Mesenchymal stem cell (in vitro differentiated cells and primary cell): ENCODE results near the gene DEGS1.

Experiments used
- DNase-seq: peaks from one replicate; pipeline ENCODE4 v3.0.0-alpha.2; 2013
- H2AFZ ChIP-seq: one replicate; pipeline ENCODE4 v1.6.1; 2013; ENCODE audit warnings: low read depth, mild to moderate bottlenecking, control low read depth, inconsistent platforms, low read length, moderate library complexity
- H2AK5ac ChIP-seq: 2 replicates; pipeline ENCODE4 v1.6.1; 2013; ENCODE audit warnings: low read length, moderate library complexity, mild to moderate bottlenecking, inconsistent platforms; ENCODE audit not compliant: severe bottlenecking
- H2BK120ac ChIP-seq: one replicate; pipeline ENCODE4 v1.6.1; 2013; ENCODE audit warnings: low read depth, mild to moderate bottlenecking, inconsistent platforms, low read length, moderate library complexity
- H2BK12ac ChIP-seq, 2 experiments: one replicate each; pipeline ENCODE4 v1.6.1; 2013; ENCODE audit warnings: inconsistent platforms in 2 of 2, low read length in 2 of 2, mild to moderate bottlenecking in 2 of 2, moderate library complexity in 2 of 2, control low read depth in 1 of 2
- H2BK15ac ChIP-seq: one replicate; pipeline ENCODE4 v1.6.1; 2013; ENCODE audit warnings: mild to moderate bottlenecking, low read depth, inconsistent platforms; ENCODE audit not compliant: poor library complexity, severe bottlenecking
- H2BK5ac ChIP-seq: 2 replicates; pipeline ENCODE4 v1.6.1; 2013; ENCODE audit warnings: low read depth, mild to moderate bottlenecking, low read length, control low read depth, inconsistent platforms; ENCODE audit not compliant: poor library complexity, severe bottlenecking
- H3K14ac ChIP-seq, 2 experiments: one replicate each; pipeline ENCODE4 v1.6.1; 2013; ENCODE audit warnings: inconsistent platforms in 2 of 2, low read length in 2 of 2, control low read depth in 1 of 2, mild to moderate bottlenecking in 1 of 2, moderate library complexity in 1 of 2
- H3K18ac ChIP-seq, 2 experiments: one replicate each; pipeline ENCODE4 v1.6.1; 2013; ENCODE audit warnings: inconsistent platforms in 2 of 2, low read length in 2 of 2, control low read depth in 1 of 2, low read depth in 1 of 2, mild to moderate bottlenecking in 1 of 2
- H3K23ac ChIP-seq, 2 experiments: one replicate each; pipeline ENCODE4 v1.6.1; 2013; ENCODE audit warnings: inconsistent platforms in 2 of 2, low read length in 2 of 2, mild to moderate bottlenecking in 2 of 2, moderate library complexity in 2 of 2, control low read depth in 1 of 2
- H3K27ac ChIP-seq: 2 replicates; pipeline ENCODE4 v1.5.1; 2013; ENCODE audit warnings: mild to moderate bottlenecking, moderate library complexity, low read length, control low read depth, inconsistent platforms; ENCODE audit not compliant: poor library complexity, severe bottlenecking
- H3K27me3 ChIP-seq, 2 experiments: 2 replicates each; pipeline versions ENCODE4 v1.6.1 to v1.7.0; 2013; ENCODE audit warnings: low read length in 2 of 2, mild to moderate bottlenecking in 2 of 2, moderate library complexity in 2 of 2, control low read depth in 1 of 2, inconsistent platforms in 1 of 2; ENCODE audit not compliant: control insufficient read depth in 1 of 2, insufficient read depth in 1 of 2
- H3K36me3 ChIP-seq, 2 experiments: 2 replicates each; pipeline versions ENCODE4 v1.6.1 to v1.7.0; 2013; ENCODE audit warnings: low read length in 2 of 2, control low read depth in 1 of 2, inconsistent platforms in 1 of 2, low read depth in 1 of 2, mild to moderate bottlenecking in 1 of 2; ENCODE audit not compliant: insufficient read depth in 2 of 2, control insufficient read depth in 1 of 2
- H3K4ac ChIP-seq, 2 experiments: one replicate each; pipeline ENCODE4 v1.6.1; 2013; ENCODE audit warnings: inconsistent platforms in 2 of 2, low read length in 2 of 2, mild to moderate bottlenecking in 2 of 2, moderate library complexity in 2 of 2, control low read depth in 1 of 2, low read depth in 1 of 2
- H3K4me1 ChIP-seq: 2 replicates; pipeline ENCODE4 v1.6.1; 2013; ENCODE audit warnings: low read depth, low read length, control low read depth; ENCODE audit not compliant: control insufficient read depth, insufficient read depth
- H3K4me2 ChIP-seq: 2 replicates; pipeline ENCODE4 v1.6.1; 2013; ENCODE audit warnings: low read length, mild to moderate bottlenecking, inconsistent platforms; ENCODE audit not compliant: poor library complexity, severe bottlenecking
- H3K4me3 ChIP-seq, 2 experiments: 2 replicates each; pipeline versions ENCODE4 v1.5.1 to v1.7.0; 2013; ENCODE audit warnings: low read length in 2 of 2, mild to moderate bottlenecking in 2 of 2, control low read depth in 1 of 2, low read depth in 1 of 2; ENCODE audit not compliant: insufficient read depth in 1 of 2
- H3K79me1 ChIP-seq: replicated peaks from 2 replicates; pipeline ENCODE4 v1.6.1; 2013; ENCODE audit warnings: mild to moderate bottlenecking, control low read depth, low read length, inconsistent platforms; ENCODE audit not compliant: poor library complexity, severe bottlenecking
- H3K9ac ChIP-seq: 2 replicates; pipeline ENCODE4 v1.7.0; 2013; ENCODE audit warnings: mild to moderate bottlenecking, low read length, moderate library complexity
- H3K9me3 ChIP-seq: 2 replicates; pipeline ENCODE4 v1.7.0; 2013; ENCODE audit warnings: mild to moderate bottlenecking, low read length; ENCODE audit not compliant: control insufficient read depth
- H4K8ac ChIP-seq: one replicate; pipeline ENCODE4 v1.6.1; 2013; ENCODE audit warnings: inconsistent platforms, mild to moderate bottlenecking, low read length, moderate library complexity
- H4K91ac ChIP-seq: one replicate; pipeline ENCODE4 v1.6.1; 2013; ENCODE audit warnings: mild to moderate bottlenecking, low read length, inconsistent platforms
- WGBS: methylation state at CpG from one replicate; pipeline ENCODE4 v1.1.7; 2013; ENCODE audit warnings: mixed read lengths; 5-methylcytosine and 5-hydroxymethylcytosine counted together

Gene DEGS1

DNA sequence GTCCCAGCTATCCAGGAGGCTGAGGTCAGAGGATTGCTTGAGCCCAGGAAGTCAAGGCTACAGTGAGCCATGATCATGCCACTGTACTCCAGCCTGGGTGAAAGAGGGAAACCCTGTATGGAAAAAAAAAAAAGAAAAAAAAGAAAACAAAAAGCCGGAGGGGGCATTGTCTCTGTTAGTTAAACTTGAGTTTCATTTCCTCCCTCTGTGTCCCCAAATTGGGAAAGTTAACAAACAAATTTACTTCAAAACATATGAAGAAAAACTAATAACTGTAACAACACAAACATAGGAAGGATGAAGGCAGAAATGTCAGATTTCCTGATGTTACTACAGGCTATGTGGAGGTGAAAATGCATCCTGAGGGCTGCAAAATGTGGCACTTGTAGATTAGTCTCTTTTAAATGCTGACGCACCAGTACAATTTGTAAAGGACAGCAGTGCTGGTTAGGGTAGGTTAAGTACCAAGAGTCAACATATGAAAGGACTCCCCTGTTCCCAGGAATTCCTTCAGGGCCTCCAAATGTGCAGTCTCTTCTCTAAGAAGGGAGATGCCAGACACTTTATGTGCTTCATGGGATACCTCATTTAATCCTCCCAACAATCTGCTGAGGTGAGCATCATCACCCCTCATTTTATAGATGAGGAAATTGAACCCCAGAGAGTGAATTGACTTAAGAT lies 52.9 kb downstream of the DEGS1 start:
- H3K36me3 ChIP-seq: peaks cover 28 to 58% of the 10 kb centered on the region in 2 experiments
- no peak overlapping the region for H2BK12ac ChIP-seq
- H3K4me2 ChIP-seq: no peak overlapping the region
- no peak for DNase-seq
- H2AK5ac ChIP-seq: no peak overlapping the region
- H4K8ac ChIP-seq: no peak overlapping the region
- H2BK5ac ChIP-seq: no peak overlapping the region
- H4K91ac ChIP-seq: no peak overlapping the region
- H2BK120ac ChIP-seq: no peak overlapping the region
- no peak overlapping the region for H3K4me3 ChIP-seq
- H2AFZ ChIP-seq: no peak overlapping the region
- no peak overlapping the region for H2BK15ac ChIP-seq
- WGBS: 85% methylated on average over 1 of the region's 2 CpGs
- no peak overlapping the region for H3K4ac ChIP-seq
- H3K14ac ChIP-seq: no peak overlapping the region
- H3K27ac ChIP-seq: no peak overlapping the region
- no peaks in the 10 kb centered on the region for H3K27me3 ChIP-seq
- H3K23ac ChIP-seq: no peak overlapping the region
- no peak overlapping the region for H3K9ac ChIP-seq
- no peak overlapping the region for H3K18ac ChIP-seq
- H3K4me1 ChIP-seq: no peaks in the 10 kb centered on the region
- no peaks in the 10 kb centered on the region for H3K9me3 ChIP-seq
- peaks cover 5% of the 10 kb centered on the region for H3K79me1 ChIP-seq

GRCh38 chr1:224237119-224237881 lies 54.3 kb downstream of the DEGS1 start:
- H2BK120ac ChIP-seq: no peak overlapping the region

DNA sequence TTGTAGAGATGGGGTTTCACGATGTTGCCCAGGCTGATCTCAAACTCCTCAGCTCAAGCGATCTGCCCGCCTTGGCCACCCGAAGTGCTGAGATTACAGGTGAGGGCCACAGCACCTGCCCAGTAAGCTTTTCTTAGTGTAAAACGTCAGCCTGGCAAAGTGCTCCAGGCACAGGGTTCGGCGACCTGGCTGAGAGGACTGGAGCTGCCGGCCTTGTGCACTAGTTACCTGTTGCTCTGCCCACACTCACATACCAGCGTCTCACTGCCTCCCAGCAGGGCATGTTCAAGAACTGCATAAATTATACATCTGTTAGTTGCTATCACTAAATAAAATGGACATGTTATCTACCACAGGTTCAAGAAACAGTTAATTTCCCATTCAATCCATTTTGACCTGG lies 55.2 kb downstream of the DEGS1 start:
- Histone ChIP-seq H3K14ac (no peak overlapping the region), H2AFZ (no peak overlapping the region), H3K4me1 (no peaks in the 10 kb centered on the region), H3K4me3 (no peak overlapping the region), H2AK5ac (no peak overlapping the region), H3K27me3 (no peaks in the 10 kb centered on the region), H2BK12ac (no peak overlapping the region), H2BK15ac (no peak overlapping the region), H3K27ac (no peak overlapping the region), H3K79me1 (peaks cover 5% of the 10 kb centered on the region), H3K9me3 (no peaks in the 10 kb centered on the region), H2BK5ac (no peak overlapping the region), H4K91ac (no peak overlapping the region), H3K9ac (no peak overlapping the region), H3K4me2 (no peak overlapping the region), H4K8ac (no peak overlapping the region), H3K36me3 (peaks cover 25 to 47% of the 10 kb centered on the region in 2 experiments), H2BK120ac (no peak overlapping the region), H3K18ac (no peak overlapping the region), H3K4ac (no peak overlapping the region), H3K23ac (no peak overlapping the region)
- 92% methylated on average over 8 of the region's 9 CpGs for WGBS
- no peak for DNase-seq

More at GRCh38 chr1:224237119-224237881, 54.3 kb downstream of the DEGS1 start:
- H3K4ac ChIP-seq: no peak overlapping the region
- no peak for DNase-seq
- no peaks in the 10 kb centered on the region for H3K9me3 ChIP-seq
- no peaks in the 10 kb centered on the region for H3K4me1 ChIP-seq
- H2BK12ac ChIP-seq: no peak overlapping the region
- 96% methylated on average over 8 of the region's 11 CpGs for WGBS
- no peak overlapping the region for H3K27ac ChIP-seq
- no peak overlapping the region for H3K9ac ChIP-seq
- H2BK15ac ChIP-seq: no peak overlapping the region
- no peak overlapping the region for H2AK5ac ChIP-seq
- no peak overlapping the region for H3K18ac ChIP-seq
- no peak overlapping the region for H4K91ac ChIP-seq
- H2AFZ ChIP-seq: no peak overlapping the region
- H4K8ac ChIP-seq: no peak overlapping the region
- H3K36me3 ChIP-seq: peaks cover 25 to 55% of the 10 kb centered on the region in 2 experiments
- H3K14ac ChIP-seq: no peak overlapping the region
- H3K79me1 ChIP-seq: peaks cover 5% of the 10 kb centered on the region
- no peak overlapping the region for H3K23ac ChIP-seq
- no peak overlapping the region for H2BK5ac ChIP-seq
- H3K27me3 ChIP-seq: no peaks in the 10 kb centered on the region
- H3K4me2 ChIP-seq: no peak overlapping the region
- no peak overlapping the region for H3K4me3 ChIP-seq

DNA sequence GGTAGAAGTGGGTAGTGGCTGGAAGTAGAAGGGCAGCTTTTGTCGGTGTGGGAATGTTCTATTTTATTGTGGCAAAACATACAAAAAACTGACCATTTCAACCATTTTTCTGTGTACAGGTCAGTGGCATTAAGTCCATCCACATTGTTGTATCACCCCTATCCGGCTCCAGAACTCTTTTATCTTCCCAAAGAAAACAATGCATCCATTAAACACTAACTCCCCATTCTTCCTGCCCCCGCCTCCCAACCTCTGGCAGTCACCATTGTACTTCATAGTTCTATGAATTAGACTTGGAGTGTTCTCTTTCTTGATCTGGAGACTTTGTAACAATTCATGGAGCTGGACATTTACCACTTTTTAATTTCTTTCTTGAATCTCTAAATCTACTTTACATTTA lies 55.7 kb downstream of the DEGS1 start:
- no peak overlapping the region for H3K4me3 ChIP-seq
- no peak overlapping the region for H3K27ac ChIP-seq
- no peak overlapping the region for H3K18ac ChIP-seq
- no peaks in the 10 kb centered on the region for H3K9me3 ChIP-seq
- no peak overlapping the region for H2AK5ac ChIP-seq
- no peak overlapping the region for H3K14ac ChIP-seq
- no peak overlapping the region for H4K8ac ChIP-seq
- H3K27me3 ChIP-seq: no peaks in the 10 kb centered on the region
- no peak for DNase-seq
- H2BK15ac ChIP-seq: no peak overlapping the region
- 100% methylated on average over 2 of the region's 3 CpGs for WGBS
- peaks cover 21 to 46% of the 10 kb centered on the region in 2 experiments for H3K36me3 ChIP-seq
- H3K4me2 ChIP-seq: no peak overlapping the region
- no peak overlapping the region for H3K23ac ChIP-seq
- H4K91ac ChIP-seq: no peak overlapping the region
- no peak overlapping the region for H3K4ac ChIP-seq
- no peak overlapping the region for H3K9ac ChIP-seq
- no peaks in the 10 kb centered on the region for H3K4me1 ChIP-seq
- no peak overlapping the region for H2BK5ac ChIP-seq
- no peak overlapping the region for H2BK120ac ChIP-seq
- peaks cover 5% of the 10 kb centered on the region for H3K79me1 ChIP-seq
- no peak overlapping the region for H2BK12ac ChIP-seq
- H2AFZ ChIP-seq: no peak overlapping the region
